Pancreas (tissue), 10 donors: ENCODE measurements around the gene WRAP73. TPM values are rescaled to one million over a fixed set of nuclear protein-coding genes. Genes with fewer than 3 reads are reported as not detected.

Experiments
- ATAC-seq, 4 donors: fragments of 200-7000 bp; cut with Tn5 transposase; one replicate each; pipeline versions ENCODE4 v1.8.0 to v1.9.1; 2020; ENCODE audit warnings: mild to moderate bottlenecking in 4 of 4, moderate library complexity in 4 of 4
- DNase-seq, 6 donors: peaks; one replicate each; pipeline ENCODE4 v3.0.0-alpha.2; 2020
- FAIRE-seq: peaks from 2 replicates; lab custom pipeline; 2012; peaks lifted over from hg19 to GRCh38; lab: Jason Lieb, UNC
- H3K27ac ChIP-seq, 4 donors: fragments of 200-600 bp; sonication (generic); 1 replicate in 3 of 4; 2 replicates in 1 of 4; pipeline versions ENCODE4 v1.5.0 to v1.8.0; 2020
- H3K27me3 ChIP-seq, 4 donors: fragments of 200-600 bp; one replicate each; pipeline ENCODE4 v1.8.0; 2021
- H3K36me3 ChIP-seq, 3 donors: fragments of 200-600 bp; sonication (generic) in 1 of 3; one replicate each; pipeline versions ENCODE4 v1.5.0 to v1.8.0; 2020 to 2021
- H3K4me1 ChIP-seq, 3 donors: fragments of 200-600 bp; one replicate each; pipeline ENCODE4 v1.8.0; 2021
- H3K4me3 ChIP-seq, 4 donors: fragments of 200-600 bp; sonication (generic) in 2 of 4; one replicate each; pipeline versions ENCODE4 v1.5.0 to v1.8.0; 2020 to 2021
- H3K9me3 ChIP-seq, 4 donors: fragments of 200-600 bp; one replicate each; pipeline ENCODE4 v1.8.0; 2021
- CTCF ChIP-seq, 4 donors: fragments of 200-600 bp; sonication (generic) in 3 of 4; IDR thresholded peaks; one replicate each; pipeline versions ENCODE4 v1.5.0 to v1.8.0; 2021; ENCODE audit warnings: antibody characterized with exemption in 4 of 4
- WGBS, 2 donors: extraction: QIAGEN DNeasy Blood & Tissue Kit; methylation state at CpG; one replicate each; pipeline ENCODE4 v1.1.7; 2013; 5-methylcytosine and 5-hydroxymethylcytosine counted together
- intact Hi-C, 3 donors: fragments of 100-400 bp; cut with DNase I; formaldehyde crosslinking; loops; one replicate each; pipeline versions ENCODE4 v1.11.1 to v1.14.2; 2022
- polyA plus RNA-seq, 2 donors: library from polyadenylated mRNA; stranded (reverse); fragments of 200-250 nt; gene quantifications; one replicate each; pipeline ENCODE4 v1.2.3, GENCODE V29; 2013
- total RNA-seq, 6 donors: library from RNA; stranded (reverse); fragmentation: NEBNext Ultra II Directional in 4 of 6; extraction: Animal tissue kit (Norgen Biotek cat#: 25700) in 4 of 6; gene quantifications; one replicate each; pipeline versions ENCODE4 v1.2.1 to v1.2.4, GENCODE V29; 2021 to 2023
- donor health status: healthy with polysubstance abuse.
- donor health status: DM: no; HTN: no; CAD: no; lungs with moderate emphysema.
- donor health status: DM: no; HTN: no; CAD: no.
- donor health status: control.
- donor health status: control.
- donor health status: Bipolar disorder and iron deficiency.
- donor health status: DM: yes; HTN: yes; CAD: no.
- donor health status: DM: no; HTN: no; CAD: no.
- donor health status: DM: no; HTN: no; CAD: no.
- donor health status: DM: yes; HTN: yes; CAD: no.

WRAP73 gene
- total and polyA plus RNA-seq, 8 donors = 6.7 to 26.2 (median 10.3) TPM

GRCh38 chr1:3691421-3692204 is 41.7 kb upstream of the WRAP73 start:
- Histone ChIP-seq H3K36me3 (no peaks in the 10 kb centered on the region), H3K4me1 (no peaks in the 10 kb centered on the region), H3K9me3 (no peaks in the 10 kb centered on the region), H3K27me3 (no peaks in the 10 kb centered on the region), H3K27ac (no peak overlapping the region), H3K4me3 (no peak overlapping the region)
- intact Hi-C loops = no loop called here
- 77 to 89% methylated on average over 24 of the region's 24 CpGs for WGBS, 2 donors
- no peak for TF ChIP-seq CTCF (IDR thresholded peaks at IDR 0.05)
- FAIRE-seq (no peak), DNase-seq (no peak), ATAC-seq (no peak)

- no peaks in the 10 kb centered on the region for H3K4me1 ChIP-seq
- H3K27ac ChIP-seq = no peak overlapping the region
- H3K27me3 ChIP-seq = no peaks in the 10 kb centered on the region
- intact Hi-C loops = no loop called here
- FAIRE-seq (no peak), ATAC-seq (no peak), DNase-seq (no peak)
- 90 to 94% methylated on average over 50 of the region's 50 CpGs for WGBS, 2 donors
- TF ChIP-seq CTCF (IDR thresholded peaks at IDR 0.05) = no peak
- H3K36me3 ChIP-seq = no peaks in the 10 kb centered on the region
- no peak overlapping the region for H3K4me3 ChIP-seq
- H3K9me3 ChIP-seq = no peaks in the 10 kb centered on the region
Observed at GRCh38 chr1:3690282-3691065, 40.6 kb upstream of the WRAP73 start.

DNA sequence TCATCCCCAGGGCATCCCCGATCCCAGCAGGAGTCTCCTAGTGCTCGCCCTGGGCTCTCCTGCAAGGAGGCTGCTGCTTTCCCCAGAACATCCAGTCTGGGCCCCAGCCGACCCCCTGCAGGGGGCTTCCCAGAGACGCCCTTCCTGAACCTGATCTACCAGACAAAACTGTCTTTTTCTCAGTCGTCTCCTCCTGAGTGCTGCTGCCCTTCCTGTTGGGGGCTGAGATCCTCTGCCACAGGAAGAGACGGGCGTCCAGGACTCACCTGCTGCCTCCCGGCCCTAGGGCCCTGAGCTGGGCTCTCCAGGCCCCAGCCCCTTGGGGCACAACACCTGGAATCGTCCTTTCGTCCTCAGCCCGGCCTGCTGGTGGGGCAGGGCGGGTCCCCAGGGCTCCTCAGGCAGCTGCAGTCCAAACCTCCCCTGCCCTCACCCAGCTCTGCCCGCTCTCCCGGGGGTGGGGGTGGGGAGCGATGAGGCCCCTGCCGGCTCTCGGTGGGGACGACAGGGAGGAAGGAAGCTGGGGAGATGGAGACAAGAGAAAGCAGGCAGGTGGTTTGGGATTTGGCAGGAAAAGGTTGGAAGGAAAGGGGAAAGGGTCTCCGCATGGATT is 39.3 kb upstream of the WRAP73 start:
- no peaks in the 10 kb centered on the region for H3K4me1 ChIP-seq
- no peaks in the 10 kb centered on the region for H3K36me3 ChIP-seq
- 68 to 80% methylated on average over 19 of the region's 19 CpGs for WGBS, 2 donors
- ATAC-seq = no peak
- no peak overlapping the region for H3K4me3 ChIP-seq
- no peak for DNase-seq
- intact Hi-C loops = no loop called here
- no peak for FAIRE-seq
- no peak overlapping the region for H3K27ac ChIP-seq
- H3K27me3 ChIP-seq = no peaks in the 10 kb centered on the region
- H3K9me3 ChIP-seq = no peaks in the 10 kb centered on the region
- TF ChIP-seq CTCF (IDR thresholded peaks at IDR 0.05) = no peak

DNA sequence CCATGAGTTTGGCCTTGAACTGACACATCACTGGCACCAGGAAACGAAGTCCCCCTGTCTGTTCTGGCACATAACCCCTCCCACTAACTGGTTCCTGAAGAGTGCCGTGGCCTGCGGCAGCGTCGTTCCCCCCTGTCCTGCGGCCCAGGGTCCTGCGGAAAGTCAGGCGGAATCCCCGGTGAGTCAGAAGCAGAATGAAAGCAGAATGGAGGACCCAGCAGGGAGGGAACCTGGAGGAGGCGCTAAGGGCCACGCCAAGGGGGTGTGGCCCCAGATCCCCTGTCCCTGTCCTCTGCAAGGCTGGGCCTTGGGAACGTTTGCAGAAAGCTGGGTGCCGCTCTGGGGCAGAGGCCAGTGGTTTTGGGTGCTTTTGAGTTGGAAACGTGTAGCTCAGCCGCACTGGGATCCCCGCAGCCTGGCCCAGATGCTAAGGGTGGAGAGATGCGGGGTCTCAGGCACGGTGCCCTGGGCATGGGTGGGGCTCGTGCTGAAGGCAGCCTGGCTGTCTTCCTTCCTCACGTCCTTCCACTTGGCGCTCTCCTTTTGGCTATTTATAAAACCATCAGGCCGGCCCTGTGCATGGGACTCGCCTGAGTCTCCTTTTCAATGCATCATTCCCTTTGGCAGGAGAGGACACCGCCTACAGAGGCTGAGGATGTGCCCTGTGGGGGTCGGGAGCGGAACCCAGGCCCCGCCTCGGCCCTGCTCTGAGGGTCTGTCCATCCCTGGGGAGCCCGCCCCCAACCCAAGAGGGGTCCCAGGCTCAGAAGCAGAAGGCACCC is 38.6 kb upstream of the WRAP73 start:
- intact Hi-C loops = no loop called here
- TF ChIP-seq CTCF (IDR thresholded peaks at IDR 0.05) = no peak
- Histone ChIP-seq H3K27ac (no peak overlapping the region), H3K9me3 (no peaks in the 10 kb centered on the region), H3K4me3 (no peak overlapping the region), H3K4me1 (no peaks in the 10 kb centered on the region), H3K27me3 (no peaks in the 10 kb centered on the region), H3K36me3 (no peaks in the 10 kb centered on the region)
- DNase-seq = no peak
- FAIRE-seq = no peak
- 66% methylated on average over 27 to 29 of the region's 29 CpGs for WGBS, 2 donors
- no peak for ATAC-seq
